HuH-7 (cell line): ENCODE results near the gene NPB.
A peak's percentile ranks its signal among the peaks of the same experiment; 100 is the strongest.

ENCODE experiments used
- DNase-seq: peaks from one replicate; pipeline ENCODE4 v3.0.0; 2011; ENCODE audit warnings: low spot score

The NPB gene

GRCh38 chr17:81898885-81899284, 3.2 kb upstream of the NPB start:
- DNase-seq = no peak

GRCh38 chr17:81899514-81900166, 2.4 kb upstream of the NPB start:
- no peak for DNase-seq

GRCh38 chr17:81900181-81900820, 1.7 kb upstream of the NPB start:
- DNase-seq = no peak

- DNase-seq = no peak
These were observed 643 bp upstream of the NPB start for GRCh38 chr17:81901167-81902022.

- no peak for DNase-seq
These were observed 796 bp downstream of the NPB start for GRCh38 chr17:81902653-81903414.

GRCh38 chr17:81903415-81903831, 1.4 kb downstream of the NPB start:
- no peak for DNase-seq

GRCh38 chr17:81903896-81904599, 2.0 kb downstream of the NPB start:
- no peak for DNase-seq

GRCh38 chr17:81904600-81905423, 2.8 kb downstream of the NPB start:
- DNase-seq = no peak

- no peak for DNase-seq
These were observed 3.4 kb downstream of the NPB start for GRCh38 chr17:81905424-81905875.

GRCh38 chr17:81905993-81906392, 4.0 kb downstream of the NPB start:
- no peak for DNase-seq

- DNase-seq = no peak
These were observed 4.6 kb downstream of the NPB start for GRCh38 chr17:81906476-81907218.

GRCh38 chr17:81907219-81908145, 5.4 kb downstream of the NPB start:
- no peak for DNase-seq

- no peak for DNase-seq
These were observed 6.8 kb downstream of the NPB start for GRCh38 chr17:81908793-81909192.

GRCh38 chr17:81909231-81909630, 7.2 kb downstream of the NPB start:
- DNase-seq = no peak

GRCh38 chr17:81909966-81910839, 8.2 kb downstream of the NPB start:
- DNase-seq = peak; percentile 91

GRCh38 chr17:81910840-81911276, 8.8 kb downstream of the NPB start:
- DNase-seq = peak; percentile 43

GRCh38 chr17:81911277-81911961, 9.4 kb downstream of the NPB start, which contains the start of gene PCYT2:
Gene PCYT2, minus strand, starts transcription at chr17:81911399. Its CDS starts 44 bp downstream, at chr17:81911355.
- peak; percentile 99 for DNase-seq
